Astrocyte of the spinal cord (primary cell): ENCODE measurements around the gene RAB3GAP1.

Experiments used
- DNase-seq: peaks from one replicate; pipeline ENCODE4 v3.0.0; 2011; ENCODE audit warnings: low read depth, low spot score
- H3K4me3 ChIP-seq: 2 replicates; pipeline ENCODE4 v1.5.1; 2011; ENCODE audit warnings: low read depth, mild to moderate bottlenecking, low read length, moderate library complexity
- CTCF ChIP-seq: IDR thresholded peaks from 2 replicates; pipeline ENCODE4 v1.5.1; 2012; ENCODE audit warnings: low read depth, mild to moderate bottlenecking, low read length, inconsistent platforms
- in situ Hi-C: cut with HindIII; loops from 2 replicates; pipeline ENCODE4 v1.10.0; 2017; ENCODE audit warnings: low sequenced_read_pairs

Gene RAB3GAP1

GRCh38 chr2:135093193-135093592 lies 41.1 kb downstream of the RAB3GAP1 start:
- no peak for TF ChIP-seq CTCF
- in situ Hi-C loops: no loop called here
- H3K4me3 ChIP-seq: no peak overlapping the region
- DNase-seq: no peak

GRCh38 chr2:135093670-135094330 lies 41.7 kb downstream of the RAB3GAP1 start:
- DNase-seq: no peak
- TF ChIP-seq CTCF: no peak
- in situ Hi-C loops: no loop called here
- H3K4me3 ChIP-seq: no peak overlapping the region

- in situ Hi-C loops: no loop called here
- no peak for DNase-seq
- H3K4me3 ChIP-seq: no peak overlapping the region
- TF ChIP-seq CTCF: no peak
Measured at GRCh38 chr2:135094508-135094907, 42.4 kb downstream of the RAB3GAP1 start.

- H3K4me3 ChIP-seq: no peak overlapping the region
- in situ Hi-C loops: no loop called here
- no peak for DNase-seq
- no peak for TF ChIP-seq CTCF
Measured at GRCh38 chr2:135095591-135095990, 43.5 kb downstream of the RAB3GAP1 start.

- H3K4me3 ChIP-seq: no peak overlapping the region
- no peak for TF ChIP-seq CTCF
- in situ Hi-C loops: no loop called here
- peak; percentile 3 for DNase-seq
Measured at GRCh38 chr2:135096665-135097446, 44.8 kb downstream of the RAB3GAP1 start.

GRCh38 chr2:135097532-135098231 lies 45.6 kb downstream of the RAB3GAP1 start:
- in situ Hi-C loops: no loop called here
- DNase-seq: no peak

More at GRCh38 chr2:135097532-135098231, 45.6 kb downstream of the RAB3GAP1 start:
- no peak for TF ChIP-seq CTCF
- no peak overlapping the region for H3K4me3 ChIP-seq
